Mucosa of descending colon (tissue), 3 donors: ENCODE data around the gene MTA3. TPM values are rescaled to one million over a fixed set of nuclear protein-coding genes. Genes with fewer than 3 reads are reported as not detected.
A peak's percentile ranks its signal among the peaks of the same experiment; 100 is the strongest.
"Not testable (repeated sequence)": the region's sequence is repeated elsewhere in the genome, so short reads cannot be mapped to it uniquely, and the experiment has no call there.

Source experiments
- ATAC-seq: fragments of 200-7000 bp; cut with Tn5 transposase; one replicate; pipeline ENCODE4 v1.9.1; 2020; ENCODE audit warnings: mild to moderate bottlenecking, moderate library complexity
- DNase-seq, 3 donors: peaks; one replicate each; pipeline ENCODE4 v3.0.0-alpha.2; 2020
- H3K36me3 ChIP-seq: fragments of 200-600 bp; one replicate; pipeline ENCODE4 v1.8.0; 2021; ENCODE audit warnings: low read depth, mild to moderate bottlenecking
- H3K4me1 ChIP-seq: fragments of 200-600 bp; one replicate; pipeline ENCODE4 v1.8.0; 2021; ENCODE audit warnings: low read depth, mild to moderate bottlenecking
- H3K4me3 ChIP-seq: fragments of 200-600 bp; one replicate; pipeline ENCODE4 v1.8.0; 2021; ENCODE audit warnings: mild to moderate bottlenecking
- H3K9me3 ChIP-seq: fragments of 200-600 bp; one replicate; pipeline ENCODE4 v1.8.0; 2021; ENCODE audit warnings: mild to moderate bottlenecking
- CTCF ChIP-seq: fragments of 200-600 bp; IDR thresholded peaks from one replicate; pipeline ENCODE4 v1.8.0; 2022; ENCODE audit warnings: antibody characterized with exemption, mild to moderate bottlenecking
- intact Hi-C, 2 donors: fragments of 100-400 bp; cut with DNase I in 1 of 2; cut with micrococcal nuclease in 1 of 2; formaldehyde crosslinking; loops; one replicate each; pipeline versions ENCODE4 v1.11.0 to v1.11.1; 2022; cut with DNase I, micrococcal nuclease
- total RNA-seq, 3 donors: library from RNA; stranded (reverse); fragmentation: NEBNext Ultra II Directional in 2 of 3; extraction: Animal tissue kit (Norgen Biotek cat#: 25700) in 2 of 3; gene quantifications; one replicate each; pipeline versions ENCODE4 v1.2.1 to v1.2.4, GENCODE V29; 2021 to 2023
- donor health status: DM: no; HTN: no; CAD: no; lungs with moderate emphysema.
- donor health status: DM: no; HTN: no; CAD: no.
- donor health status: DM: no; HTN: yes; CAD: no.

Gene MTA3
- total RNA-seq, 3 donors from 2014 or later, result 44.8 to 58.9 (median 52.8) TPM

DNA sequence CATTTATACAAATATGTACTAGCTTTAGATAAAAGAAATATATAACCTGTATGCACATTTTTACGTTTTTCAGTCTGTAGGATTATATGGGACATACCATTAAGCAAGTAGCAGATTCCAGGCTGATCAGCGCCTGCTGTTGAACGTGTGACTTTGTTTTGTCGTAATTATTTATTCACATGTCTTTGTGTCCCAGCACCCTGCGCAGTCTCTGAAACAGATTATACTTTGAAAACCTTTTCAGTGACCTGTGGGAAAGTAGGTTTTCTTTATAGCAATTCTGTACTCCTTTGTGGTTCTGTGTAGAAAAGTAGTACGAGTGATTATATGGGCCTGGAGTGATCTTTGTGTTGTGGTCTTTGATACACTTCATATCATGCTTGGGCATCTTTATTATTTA is 68.5 kb downstream of the MTA3 start:
- ATAC-seq (no peak), DNase-seq (no peak)
- H3K36me3 ChIP-seq, result no peaks in the 10 kb centered on the region
- intact Hi-C loops, result no loop called here
- no peak overlapping the region for H3K4me3 ChIP-seq
- no peak for TF ChIP-seq CTCF
- H3K4me1 ChIP-seq, result peaks cover 6% of the 10 kb centered on the region
- H3K9me3 ChIP-seq, result no peaks in the 10 kb centered on the region

DNA sequence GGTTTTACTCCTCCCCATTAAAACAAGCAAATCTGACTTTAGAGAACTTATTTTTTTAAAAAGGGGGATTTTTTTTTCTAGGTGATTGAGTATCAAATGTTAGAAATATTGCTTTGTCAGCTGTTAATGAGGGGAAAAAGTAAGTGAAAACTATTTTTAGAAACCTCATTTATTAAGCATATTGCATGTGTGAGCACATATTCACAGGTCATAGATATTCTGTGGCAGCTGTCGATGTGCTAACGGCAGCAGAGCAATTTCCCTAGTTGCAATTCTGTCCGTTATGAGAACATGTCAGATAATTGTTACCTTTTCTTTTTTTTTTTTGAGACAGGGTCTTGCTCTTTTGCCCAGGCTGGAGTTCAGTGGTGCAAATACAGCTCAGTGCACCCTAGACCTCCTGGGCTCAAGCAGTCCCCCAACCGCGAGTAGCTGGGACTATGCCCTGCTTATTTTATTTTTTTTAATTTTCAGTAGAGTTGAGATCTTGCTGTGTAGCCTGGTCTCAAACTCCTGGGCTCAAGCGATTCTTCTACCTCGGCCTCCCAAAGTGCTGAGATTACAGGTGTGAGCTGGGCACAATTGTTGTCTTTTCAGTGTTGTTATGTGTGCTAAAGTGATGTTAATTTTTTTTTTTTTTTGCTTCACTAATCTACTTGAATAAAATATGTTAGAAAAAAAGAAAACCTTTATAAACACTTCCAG is 69.8 kb downstream of the MTA3 start:
- no peak for ATAC-seq
- intact Hi-C loops, result no loop called here

DNA sequence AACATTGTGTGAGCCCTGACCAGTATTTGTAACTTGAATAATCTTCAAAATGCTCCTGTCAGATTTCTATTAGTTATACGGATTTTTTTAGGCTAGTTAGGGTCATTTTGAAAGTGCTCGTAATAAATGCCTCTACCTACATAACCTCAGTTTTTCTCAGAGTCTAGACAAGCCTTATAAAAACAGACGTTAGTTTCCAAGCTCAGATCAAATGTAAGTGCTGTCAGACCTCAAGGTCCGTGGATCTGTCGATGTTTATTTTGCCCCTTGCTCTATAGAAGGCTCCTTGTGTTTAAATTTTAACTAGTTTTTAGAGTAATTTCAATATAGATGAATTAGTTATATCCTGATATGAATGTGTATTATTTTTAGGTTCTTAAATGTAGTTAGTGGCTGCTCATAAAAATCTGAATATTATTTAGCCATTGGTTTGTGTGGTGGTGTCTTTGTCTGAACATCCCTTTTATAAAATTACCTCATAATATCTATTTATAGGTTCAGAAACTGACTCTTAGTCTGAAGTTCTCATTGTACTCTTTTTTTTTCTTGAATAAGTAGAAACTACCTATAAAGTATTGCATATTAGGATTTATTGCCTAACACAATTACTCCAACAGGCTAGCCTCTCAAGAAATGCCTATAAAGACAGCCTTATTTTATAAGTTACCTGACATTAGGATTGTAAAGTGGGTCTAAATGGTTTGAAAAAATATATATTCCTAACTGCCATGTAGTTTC is 71.1 kb downstream of the MTA3 start:
- intact Hi-C loops, result no loop called here
- ATAC-seq (peak; percentile 63), DNase-seq (no peak)
- H3K4me1 ChIP-seq, result peaks cover 8% of the 10 kb centered on the region
- no peak for TF ChIP-seq CTCF
- H3K36me3 ChIP-seq, result no peaks in the 10 kb centered on the region
- H3K9me3 ChIP-seq, result no peaks in the 10 kb centered on the region
- H3K4me3 ChIP-seq, result no peak overlapping the region

More for the DNA sequence above, 69.8 kb downstream of the MTA3 start:
- H3K36me3 ChIP-seq, result no peaks in the 10 kb centered on the region
- H3K4me3 ChIP-seq, result no peak overlapping the region
- no peak for DNase-seq
- peaks cover 6% of the 10 kb centered on the region for H3K4me1 ChIP-seq
- TF ChIP-seq CTCF, result no peak
- no peaks in the 10 kb centered on the region for H3K9me3 ChIP-seq

GRCh38 chr2:42640261-42640660 is 71.8 kb downstream of the MTA3 start:
- no peak for DNase-seq
- no peaks in the 10 kb centered on the region for H3K9me3 ChIP-seq
- ATAC-seq, result no peak
- intact Hi-C loops, result no loop called here
- no peak for TF ChIP-seq CTCF
- no peaks in the 10 kb centered on the region for H3K36me3 ChIP-seq
- H3K4me3 ChIP-seq, result no peak overlapping the region
- H3K4me1 ChIP-seq, result peaks cover 12% of the 10 kb centered on the region

GRCh38 chr2:42642371-42642770 is 73.9 kb downstream of the MTA3 start:
- DNase-seq, ATAC-seq, intact Hi-C loops, H3K9me3 ChIP-seq, H3K4me3 ChIP-seq, H3K36me3 ChIP-seq: not testable (repeated sequence)
- peaks cover 12% of the 10 kb centered on the region for H3K4me1 ChIP-seq

GRCh38 chr2:42645551-42645950 is 77.1 kb downstream of the MTA3 start:
- Histone ChIP-seq H3K36me3 (no peaks in the 10 kb centered on the region), H3K4me3 (no peak overlapping the region), H3K4me1 (peaks cover 6% of the 10 kb centered on the region), H3K9me3 (no peaks in the 10 kb centered on the region)
- ATAC-seq (no peak), DNase-seq (no peak)
- intact Hi-C loops, result no loop called here
- TF ChIP-seq CTCF, result no peak
